NCI-H1930 (cell line): ENCODE results near the gene PCDHB6.
"Not testable (repeated sequence)": the region's sequence is repeated elsewhere in the genome, so short reads cannot be mapped to it uniquely, and the experiment has no call there.

Source experiments
- DNase-seq, 2 experiments: peaks; one replicate each; lab custom pipeline; 2025; lab: John Stamatoyannopoulos, UW

Gene PCDHB6

DNA sequence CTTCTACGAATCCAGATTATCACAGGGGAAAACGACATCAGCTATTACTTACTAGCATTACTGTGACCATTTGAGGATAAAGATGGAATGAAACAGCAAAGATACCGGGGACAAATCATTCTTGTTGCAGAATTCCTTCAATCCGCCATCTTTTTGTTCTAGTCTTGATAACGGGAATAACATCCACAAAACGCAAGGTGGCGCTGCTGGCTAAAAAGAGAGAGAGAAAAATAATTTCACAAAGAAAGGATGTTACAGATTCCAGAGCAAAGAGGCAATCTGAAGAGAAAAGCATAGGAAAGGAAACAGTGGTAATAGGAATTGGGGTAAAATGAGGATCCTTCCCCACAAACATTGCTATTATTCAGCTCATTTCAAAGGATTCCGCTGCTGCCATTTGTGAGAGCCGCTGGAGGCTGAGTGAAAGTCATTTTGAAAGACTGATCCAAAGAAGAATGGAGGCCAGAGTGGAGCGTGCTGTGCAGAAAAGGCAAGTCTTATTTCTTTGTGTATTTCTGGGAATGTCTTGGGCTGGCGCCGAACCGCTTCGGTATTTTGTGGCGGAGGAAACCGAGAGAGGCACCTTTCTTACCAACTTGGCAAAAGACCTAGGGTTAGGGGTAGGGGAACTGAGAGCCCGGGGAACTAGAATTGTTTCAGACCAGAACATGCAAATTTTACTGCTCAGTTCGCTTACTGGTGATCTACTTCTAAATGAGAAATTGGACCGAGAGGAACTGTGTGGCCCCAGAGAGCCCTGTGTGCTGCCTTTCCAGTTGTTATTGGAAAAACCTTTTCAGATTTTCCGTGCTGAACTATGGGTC is 22.7 kb downstream of the PCDHB6 start, which contains the start of gene PCDHB7:
TSS of gene PCDHB7 (plus strand) at position 264 of the 824 bp plus-strand sequence. CDS start at position 456, 192 bp downstream.
- peak in 1 of 2 experiments; percentile 6 for DNase-seq

GRCh38 chr5:141174291-141175104 is 24.6 kb downstream of the PCDHB6 start:
- not testable (repeated sequence) for DNase-seq

GRCh38 chr5:141175933-141176332 is 26.1 kb downstream of the PCDHB6 start:
- no peak for DNase-seq

DNA sequence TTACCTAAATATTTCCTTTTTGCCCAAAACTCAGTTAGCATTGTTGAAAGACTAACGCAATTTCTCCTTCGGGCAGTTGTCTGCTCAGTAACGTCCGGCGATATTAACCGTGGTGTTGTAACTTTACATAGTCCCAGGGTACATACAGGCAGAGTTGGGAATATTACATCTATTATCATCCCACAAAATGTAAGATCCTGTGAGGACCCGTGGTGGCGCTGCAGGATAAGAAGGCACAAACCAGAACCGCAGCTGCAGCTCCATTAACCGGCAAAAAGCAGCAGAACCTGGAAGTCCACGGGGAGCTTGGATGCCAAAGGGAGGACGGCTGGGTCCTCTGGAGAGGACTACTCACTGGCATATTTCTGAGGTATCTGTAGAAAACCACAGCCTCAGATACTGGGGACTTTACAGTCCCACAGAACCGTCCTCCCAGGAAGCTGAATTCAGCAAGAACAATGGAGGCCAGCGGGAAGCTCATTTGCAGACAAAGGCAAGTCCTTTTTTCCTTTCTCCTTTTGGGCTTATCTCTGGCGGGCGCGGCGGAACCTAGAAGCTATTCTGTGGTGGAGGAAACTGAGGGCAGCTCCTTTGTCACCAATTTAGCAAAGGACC is 27.8 kb downstream of the PCDHB6 start, which contains the start of gene PCDHB8:
TSS of gene PCDHB8 (plus strand) at position 214 of the 615 bp plus-strand sequence. CDS start at position 459, 245 bp downstream.
- peak; percentile 19 to 47 for DNase-seq

- DNase-seq: not testable (repeated sequence)
These were observed 29.5 kb downstream of the PCDHB6 start for GRCh38 chr5:141179371-141179770.

- DNase-seq: not testable (repeated sequence)
These were observed 30.0 kb downstream of the PCDHB6 start for GRCh38 chr5:141179876-141180275.

DNA sequence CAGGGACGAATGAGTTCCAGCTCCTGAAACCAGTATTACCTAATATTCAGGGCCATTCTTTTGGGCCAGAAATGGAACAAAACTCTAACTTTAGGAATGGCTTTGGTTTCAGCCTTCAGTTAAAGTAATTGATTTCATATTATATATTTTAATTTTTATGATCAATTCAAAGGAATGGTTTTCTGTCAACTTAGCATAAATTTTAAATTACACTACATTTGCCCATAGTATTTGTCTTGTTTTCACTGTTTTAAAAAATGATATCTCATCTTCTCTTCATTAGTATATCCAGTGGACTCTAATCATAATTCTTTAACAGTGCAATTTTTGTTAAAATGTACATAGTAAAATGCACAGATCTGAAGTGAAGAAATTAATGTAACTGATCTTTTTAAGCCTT is 30.5 kb downstream of the PCDHB6 start:
- DNase-seq: no peak

GRCh38 chr5:141182248-141182647 is 32.4 kb downstream of the PCDHB6 start, which contains the start of gene PCDHB16:
TSS of gene PCDHB16 (plus strand) at chr5:141182387. CDS start at chr5:141182560, 173 bp downstream.
- DNase-seq: no peak

DNA sequence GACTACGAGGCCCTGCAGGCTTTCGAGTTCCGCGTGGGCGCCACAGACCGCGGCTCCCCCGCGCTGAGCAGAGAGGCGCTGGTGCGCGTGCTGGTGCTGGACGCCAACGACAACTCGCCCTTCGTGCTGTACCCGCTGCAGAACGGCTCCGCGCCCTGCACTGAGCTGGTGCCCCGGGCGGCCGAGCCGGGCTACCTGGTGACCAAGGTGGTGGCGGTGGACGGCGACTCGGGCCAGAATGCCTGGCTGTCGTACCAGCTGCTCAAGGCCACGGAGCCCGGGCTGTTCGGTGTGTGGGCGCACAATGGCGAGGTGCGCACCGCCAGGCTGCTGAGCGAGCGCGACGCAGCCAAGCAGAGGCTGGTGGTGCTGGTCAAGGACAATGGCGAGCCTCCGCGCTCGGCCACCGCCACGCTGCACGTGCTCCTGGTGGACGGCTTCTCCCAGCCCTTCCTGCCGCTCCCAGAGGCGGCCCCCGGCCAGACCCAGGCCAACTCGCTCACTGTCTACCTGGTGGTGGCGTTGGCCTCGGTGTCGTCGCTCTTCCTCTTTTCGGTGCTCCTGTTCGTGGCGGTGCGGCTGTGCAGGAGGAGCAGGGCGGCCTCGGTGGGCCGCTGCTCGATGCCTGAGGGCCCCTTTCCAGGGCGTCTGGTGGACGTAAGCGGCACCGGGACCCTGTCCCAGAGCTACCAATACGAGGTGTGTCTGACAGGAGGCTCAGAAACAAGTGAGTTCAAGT is 34.4 kb downstream of the PCDHB6 start:
- not testable (repeated sequence) for DNase-seq

GRCh38 chr5:141186897-141187512 is 37.1 kb downstream of the PCDHB6 start, which contains the start of gene PCDHB9:
TSS of gene PCDHB9 (plus strand) at chr5:141187161. CDS start at chr5:141187319, 158 bp downstream.
- DNase-seq: peak; percentile 2 to 23

- not testable (repeated sequence) for DNase-seq
These were observed 38.8 kb downstream of the PCDHB6 start for GRCh38 chr5:141188682-141189081.

GRCh38 chr5:141189131-141189530 is 39.3 kb downstream of the PCDHB6 start:
- DNase-seq: not testable (repeated sequence)

- DNase-seq: peak; percentile 28 to 42
These were observed 42.4 kb downstream of the PCDHB6 start, which contains the start of gene PCDHB10 for GRCh38 chr5:141192110-141192725. TSS of gene PCDHB10 (plus strand) at chr5:141192353. CDS start at chr5:141192553, 200 bp downstream.

GRCh38 chr5:141194332-141194731 is 44.5 kb downstream of the PCDHB6 start:
- DNase-seq: not testable (repeated sequence)

GRCh38 chr5:141196363-141196762 is 46.5 kb downstream of the PCDHB6 start:
- no peak for DNase-seq

DNA sequence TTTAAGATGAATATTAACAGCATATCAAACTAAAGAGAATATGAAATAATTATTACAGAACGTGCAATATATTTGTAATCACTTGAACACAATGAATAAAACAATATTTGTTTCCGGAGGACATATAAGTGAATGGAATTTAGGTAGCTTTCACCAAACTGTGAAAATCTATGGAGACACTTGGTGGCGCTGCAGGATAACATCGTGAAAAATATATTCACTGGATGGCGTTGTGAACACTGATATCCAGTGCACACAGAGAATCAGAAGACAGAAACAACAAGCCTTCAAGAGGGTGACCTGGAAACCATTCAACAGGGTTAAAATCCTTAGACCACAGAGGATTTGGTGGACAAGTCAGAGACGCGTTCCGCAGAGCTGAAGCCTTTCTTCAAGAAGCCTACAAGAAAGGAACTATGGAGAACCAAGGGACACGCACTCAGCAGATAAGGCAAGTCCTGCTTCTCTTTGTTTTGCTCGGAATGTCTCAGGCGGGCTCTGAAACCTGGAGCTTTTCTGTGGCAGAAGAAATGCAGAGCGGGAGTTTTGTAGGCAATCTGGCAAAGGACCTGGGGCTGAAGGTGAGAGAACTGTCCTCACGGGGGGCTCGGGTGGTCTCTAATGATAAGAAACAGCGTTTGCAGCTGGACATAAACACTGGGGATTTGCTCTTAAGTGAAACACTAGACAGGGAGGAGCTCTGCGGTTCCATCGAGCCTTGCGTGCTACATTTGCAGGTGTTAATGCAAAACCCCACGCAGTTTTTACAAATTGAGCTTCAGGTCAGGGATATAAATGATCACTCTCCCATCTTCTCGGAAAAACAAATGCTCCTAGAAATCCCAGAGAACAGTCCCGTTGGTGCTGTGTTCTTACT is 49.7 kb downstream of the PCDHB6 start, which contains the start of gene PCDHB11:
TSS of gene PCDHB11 (plus strand) at position 269 of the 877 bp plus-strand sequence. CDS start at position 417, 148 bp downstream.
- peak; percentile 5 to 70 for DNase-seq

DNA sequence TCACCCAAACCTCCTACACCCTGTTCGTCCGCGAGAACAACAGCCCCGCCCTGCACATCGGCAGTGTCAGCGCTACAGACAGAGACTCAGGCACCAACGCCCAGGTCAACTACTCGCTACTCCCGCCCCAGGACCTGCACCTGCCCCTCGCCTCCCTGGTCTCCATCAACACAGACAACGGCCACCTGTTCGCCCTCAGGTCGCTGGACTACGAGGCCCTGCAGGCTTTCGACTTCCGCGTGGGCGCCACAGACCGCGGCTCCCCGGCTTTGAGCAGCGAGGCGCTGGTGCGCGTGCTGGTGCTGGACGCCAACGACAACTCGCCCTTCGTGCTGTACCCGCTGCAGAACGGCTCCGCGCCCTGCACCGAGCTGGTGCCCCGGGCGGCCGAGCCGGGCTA is 51.3 kb downstream of the PCDHB6 start:
- DNase-seq: not testable (repeated sequence)

GRCh38 chr5:141201646-141202045 is 51.8 kb downstream of the PCDHB6 start:
- DNase-seq: not testable (repeated sequence)
